Measurements from ENCODE around the gene INHBB. TPM values are rescaled to one million over a fixed set of nuclear protein-coding genes. Genes with fewer than 3 reads are reported as not detected.

The INHBB gene
- total and polyA plus RNA-seq, 9 of the 15 experiments (the other 6 are each of a cell fraction or from before 2014, with no cell fraction given), result not detected

GRCh38 chr2:120350801-120351320 lies 4.9 kb downstream of the INHBB start:
- Histone ChIP-seq H3K9me3 (replicated peaks; ENCODE audit: control insufficient read depth, insufficient read depth, low read depth, low read length) (no peaks in the 10 kb centered on the region), H3K4me2 (ENCODE audit: insufficient read depth, low read length) (no peak overlapping the region), H3K36me3 (ENCODE audit: control insufficient read depth, insufficient read depth, low read length) (no peaks in the 10 kb centered on the region), H3K27me3 (ENCODE audit: control insufficient read depth in 2 of 2, insufficient read depth in 2 of 2, low read length in 2 of 2) (peaks cover 24 to 83% of the 10 kb centered on the region in 2 experiments), H3K4me3 (no peak overlapping the region), H4K20me1 (replicated peaks; ENCODE audit: control insufficient read depth, insufficient read depth, low read length) (peaks cover 18% of the 10 kb centered on the region), H3K27ac (ENCODE audit: extremely low read depth, low read depth, low read length) (no peak overlapping the region), H3K9me1 (ENCODE audit: control insufficient read depth, insufficient read depth, low read length) (no peaks in the 10 kb centered on the region), H3K9ac (ENCODE audit: insufficient read depth in 1 of 2, low read depth in 2 of 2, low read length in 2 of 2) (no peak overlapping the region), H3K4me1 (replicated peaks in 1 of 2; ENCODE audit: control insufficient read depth in 2 of 2, insufficient read depth in 2 of 2, low read length in 2 of 2) (peaks cover 0 to 7% of the 10 kb centered on the region in 2 experiments; a peak in 1 of 5 replicates), H2AFZ (ENCODE audit: low read depth, low read length) (no peak overlapping the region), H3K79me2 (ENCODE audit: control insufficient read depth, insufficient read depth, low read length) (no peaks in the 10 kb centered on the region)
- TF ChIP-seq THAP7 (CRISPR knock-in tag; IDR thresholded peaks at IDR 0.05) (no peak), NFE2L1 (tag; IDR thresholded peaks at IDR 0.05; ENCODE audit: borderline replicate concordance, low read depth) (no peak)
- ATAC-seq (0 out of 3 replicates have a peak, but pooled peaks have one; percentile 27), DNase-seq (ENCODE audit: extremely low read depth in 1 of 4, low spot score in 3 of 4) (peak in 1 of 4 experiments; percentile 18), FAIRE-seq (no peak)
- CTCF ChIA-PET (ENCODE audit: low intra/inter-chr PET ratio), result no interaction called here
- intact Hi-C loops (cut with micrococcal nuclease), result no loop called here
- 2% methylated on average over 22 of the region's 23 CpGs for WGBS (ENCODE audit: insufficient coverage, low coverage, missing lambda C conversion rate)
- no TSS peak for BruUV-seq (replicated peaks)
- POLR2A ChIA-PET, result no interaction called here
- in situ Hi-C loops (cut with MboI), result no loop called here

Data from K562 (cell line).